ENCODE data around the gene SUPT20HL2.
"Not testable (repeated sequence)": the region's sequence is repeated elsewhere in the genome, so short reads cannot be mapped to it uniquely, and the experiment has no call there.

Gene SUPT20HL2

DNA sequence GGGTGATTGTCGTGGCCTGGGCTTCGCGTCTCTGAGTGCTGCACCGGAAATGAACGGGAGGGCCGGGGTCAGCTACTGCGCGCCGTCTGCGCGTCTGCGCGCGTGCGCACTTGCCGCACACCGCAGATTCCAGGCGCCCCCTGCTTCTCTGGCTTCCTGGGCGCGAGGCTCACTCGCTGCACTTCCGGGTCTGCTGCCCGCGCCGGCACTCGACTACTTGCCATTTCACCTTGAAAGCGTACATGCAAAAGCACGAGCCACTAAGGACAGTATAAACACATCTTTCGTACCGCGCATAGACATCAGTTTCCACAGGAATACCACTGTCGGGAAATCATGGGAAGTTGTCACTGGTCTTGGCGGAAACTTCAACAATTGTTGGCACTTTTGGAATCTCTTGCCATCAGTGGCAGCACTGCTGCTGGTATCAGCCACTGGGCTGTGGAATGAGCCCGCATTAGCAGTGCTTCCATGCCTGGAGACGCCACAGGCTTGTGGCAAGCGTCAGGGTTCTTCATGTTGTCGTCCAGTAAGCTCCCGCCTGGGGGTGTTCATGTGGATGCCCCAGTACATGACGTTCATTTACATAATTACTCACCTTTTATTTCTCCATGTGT, at the start of gene SUPT20HL2:
SUPT20HL2 (minus strand) TSS at position 51 of the 617 bp plus-strand sequence. CDS start 754 bp downstream, outside the sequence.
- DNase-seq = no peak

DNA sequence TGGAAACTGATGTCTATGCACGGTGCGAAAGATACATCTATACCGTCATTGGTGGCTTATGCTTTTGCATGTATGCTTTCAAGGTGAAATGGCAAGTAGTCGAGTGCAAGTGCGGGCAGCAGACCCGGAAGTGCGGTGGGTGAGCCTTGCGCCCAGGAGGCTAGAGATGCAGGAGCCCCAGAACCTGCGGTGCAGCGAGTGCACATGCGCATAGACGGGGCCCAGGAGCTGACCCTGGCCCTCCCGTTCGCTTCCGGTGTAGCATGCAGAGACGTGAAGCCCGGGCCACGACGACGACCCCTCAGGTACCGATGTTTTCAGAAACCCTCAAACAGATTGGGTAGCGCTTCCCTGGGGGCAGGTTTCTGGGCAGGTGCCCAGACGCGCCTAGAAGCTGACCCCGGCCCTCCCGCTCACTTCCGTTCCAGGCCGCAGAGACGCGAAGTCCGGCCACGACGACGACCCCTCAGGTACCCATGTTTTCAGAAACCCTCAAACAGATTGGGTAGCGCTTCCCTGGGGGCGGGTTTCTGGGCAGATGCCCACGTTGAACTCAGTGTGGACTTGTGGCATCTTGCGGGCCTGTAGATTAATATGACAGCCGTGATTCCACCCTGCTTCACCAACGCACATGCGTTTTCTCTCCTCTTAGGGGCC, 48.3 kb upstream of the SUPT20HL2 start:
- DNase-seq = not testable (repeated sequence)

DNA sequence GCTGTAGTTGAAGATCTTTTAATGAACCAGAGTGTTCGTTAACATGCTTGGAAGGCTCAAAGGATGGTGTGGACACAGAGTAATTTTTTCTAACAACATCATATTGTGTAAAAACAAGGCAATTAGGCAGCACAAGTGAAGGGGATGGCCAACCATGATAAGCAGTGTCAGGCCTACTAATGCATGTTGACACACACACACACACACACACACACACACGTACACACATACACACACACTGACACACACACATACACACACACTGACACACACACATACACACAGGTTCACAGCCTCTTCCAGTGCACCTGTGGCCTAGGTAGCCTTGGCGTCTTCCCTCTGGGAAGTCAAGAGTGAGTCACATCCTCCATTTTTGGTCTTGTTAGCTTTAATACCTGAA, 46.4 kb upstream of the SUPT20HL2 start, which contains the start of gene SUPT20HL1:
SUPT20HL1 (plus strand) TSS at position 368 of the 400 bp plus-strand sequence. CDS start 2,122 bp downstream, outside the sequence.
- DNase-seq = no peak

DNA sequence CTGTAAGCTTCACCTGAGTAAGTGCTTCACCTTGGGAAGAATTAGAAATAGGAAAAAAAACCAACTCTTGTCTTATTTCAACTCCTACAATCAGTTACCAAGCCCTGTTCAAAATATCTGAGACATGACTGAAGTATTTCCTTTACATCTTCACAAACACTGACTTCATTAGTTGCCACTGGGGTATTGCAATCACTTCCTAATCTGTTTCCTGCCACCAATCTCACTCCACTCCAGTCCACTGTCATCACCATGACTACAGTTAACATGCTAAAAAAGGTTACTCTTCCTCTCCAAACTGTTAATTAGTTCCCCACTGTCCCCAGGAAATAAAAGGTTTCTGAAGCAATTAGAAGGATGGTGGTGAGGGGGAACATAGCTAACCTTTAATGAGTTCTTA, 43.2 kb upstream of the SUPT20HL2 start:
- DNase-seq = no peak

DNA sequence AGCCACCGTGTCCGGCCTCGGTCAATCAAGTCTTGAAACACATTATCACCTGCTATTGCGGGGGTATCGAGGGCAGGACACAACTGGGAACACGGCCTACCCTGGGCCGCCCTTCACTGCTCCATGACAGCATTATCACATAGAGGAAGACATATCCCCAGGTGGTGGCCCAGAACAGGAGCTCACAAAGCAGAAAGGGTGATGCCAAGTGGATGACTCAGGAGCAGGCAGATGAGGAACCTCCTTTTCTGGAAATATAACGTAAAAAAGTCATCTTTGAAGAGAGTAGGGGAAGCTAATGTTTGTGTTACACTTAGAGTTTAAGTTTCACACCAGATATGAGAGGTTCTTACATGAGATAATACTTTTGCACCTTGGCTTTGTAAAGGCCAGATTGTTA, 41.2 kb upstream of the SUPT20HL2 start:
- no peak for DNase-seq

DNA sequence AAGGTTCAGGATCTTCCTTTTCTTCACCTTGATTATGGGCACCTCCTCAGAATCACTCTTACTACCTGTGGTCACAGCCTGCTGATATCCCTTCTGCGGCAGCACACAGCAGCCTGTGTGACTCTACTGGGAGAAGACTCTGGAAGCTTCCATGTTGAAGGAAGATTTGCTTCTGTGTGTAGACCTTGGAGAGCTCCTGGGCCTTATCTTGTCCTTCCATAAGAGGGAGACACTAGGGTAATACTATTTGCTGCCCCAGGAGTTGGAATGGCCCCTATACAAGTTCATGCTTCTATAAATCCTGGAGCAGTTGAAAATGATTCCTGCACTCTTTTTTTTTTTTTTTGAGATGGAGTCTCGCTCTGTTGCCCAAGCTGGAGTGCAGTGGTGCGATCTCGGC, 36.3 kb upstream of the SUPT20HL2 start:
- DNase-seq = no peak

DNA sequence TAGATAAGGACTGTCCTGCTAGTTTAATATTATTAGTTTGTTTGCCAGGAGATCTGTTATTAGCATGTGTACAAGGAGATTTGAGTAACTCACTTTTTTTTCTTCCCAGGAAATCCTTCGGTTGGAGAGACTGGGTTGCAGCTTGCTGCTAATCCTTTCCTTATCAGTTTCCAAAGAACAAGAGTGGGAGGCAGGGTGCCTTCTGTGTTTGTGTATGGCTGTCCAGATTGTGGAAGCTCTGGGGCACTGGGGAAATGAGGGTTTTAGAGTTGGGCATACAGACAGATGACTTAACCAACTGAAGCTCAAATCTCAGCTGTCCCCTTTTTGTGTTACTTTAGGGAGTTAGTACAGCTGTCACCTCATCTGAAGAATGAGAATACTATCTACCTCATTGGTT, 34.0 kb upstream of the SUPT20HL2 start:
- DNase-seq = no peak

DNA sequence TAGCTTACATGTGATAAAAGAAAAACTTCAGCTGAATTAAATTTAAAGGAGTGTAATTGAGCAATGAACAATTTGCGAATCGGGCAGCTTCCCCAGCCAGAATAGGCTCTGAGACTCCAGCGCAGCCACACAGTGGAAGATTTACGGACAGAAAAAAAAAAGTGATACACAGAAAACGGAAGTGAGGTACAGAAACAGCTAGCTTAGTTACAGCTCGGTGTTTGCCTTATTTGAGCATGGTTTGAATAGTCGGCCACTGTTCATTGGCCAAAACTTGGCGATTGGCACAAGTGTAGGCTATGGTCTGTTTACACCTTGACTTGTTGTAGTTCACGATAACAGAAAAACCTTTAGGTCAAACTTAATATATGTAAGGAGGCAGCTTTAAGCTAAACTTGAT, 29.9 kb upstream of the SUPT20HL2 start:
- DNase-seq = no peak

DNA sequence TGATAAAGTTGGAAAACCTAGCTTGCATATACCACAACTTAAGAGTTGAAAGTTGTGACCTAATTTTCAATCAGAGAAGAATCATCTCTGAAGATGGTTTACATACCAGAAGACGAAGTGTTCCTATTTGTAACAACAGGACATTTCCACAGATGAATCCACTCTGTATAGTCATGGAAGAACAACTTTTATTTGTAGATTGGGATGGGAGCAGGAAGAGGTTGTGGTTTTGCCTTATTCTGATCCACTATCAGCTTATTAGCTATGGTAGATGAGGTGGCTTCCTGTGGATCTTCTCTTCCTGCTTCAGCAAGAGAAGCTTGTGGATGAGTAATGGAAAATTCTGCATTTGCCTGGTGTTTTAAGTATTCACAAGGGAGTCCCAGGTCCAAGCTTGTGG, 27.9 kb upstream of the SUPT20HL2 start:
- no peak for DNase-seq

DNA sequence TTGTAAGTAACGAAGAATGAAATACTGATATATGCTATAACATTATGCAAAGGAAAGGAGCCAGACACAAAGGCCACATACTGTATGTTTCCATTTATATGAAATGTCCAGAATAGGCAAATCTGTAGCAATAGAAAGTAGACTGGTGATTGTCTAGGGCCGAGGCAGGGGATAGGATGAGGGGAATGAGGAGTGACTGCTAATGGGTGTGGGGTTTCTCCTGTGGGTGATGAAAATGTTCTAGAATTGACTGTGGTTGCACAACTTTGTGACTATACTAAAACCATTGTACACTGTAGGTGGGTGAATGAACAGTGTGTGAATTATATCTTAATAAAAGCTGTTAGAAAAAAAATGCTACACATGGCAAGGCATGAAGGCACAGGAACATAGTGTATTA, 26.6 kb upstream of the SUPT20HL2 start:
- DNase-seq = no peak

DNA sequence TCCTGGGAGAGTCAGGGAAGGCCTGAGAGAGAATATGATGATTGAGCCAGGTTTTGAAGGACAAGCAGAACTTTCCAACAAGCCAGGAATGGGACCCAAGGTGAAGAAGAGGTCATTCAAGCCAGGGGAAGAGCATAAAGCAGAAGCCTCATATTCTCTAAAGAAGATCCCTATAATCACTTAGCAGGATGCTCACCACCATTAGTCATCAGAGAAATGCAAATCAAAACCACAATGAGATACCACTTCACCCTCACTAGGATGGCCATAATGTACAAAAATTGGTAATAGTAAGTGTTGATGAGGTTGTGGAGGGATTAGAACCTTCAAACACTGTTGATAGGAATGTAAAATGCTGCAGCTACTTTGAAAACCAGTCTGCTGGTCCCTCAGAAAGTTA, 26.0 kb upstream of the SUPT20HL2 start:
- DNase-seq = no peak

DNA sequence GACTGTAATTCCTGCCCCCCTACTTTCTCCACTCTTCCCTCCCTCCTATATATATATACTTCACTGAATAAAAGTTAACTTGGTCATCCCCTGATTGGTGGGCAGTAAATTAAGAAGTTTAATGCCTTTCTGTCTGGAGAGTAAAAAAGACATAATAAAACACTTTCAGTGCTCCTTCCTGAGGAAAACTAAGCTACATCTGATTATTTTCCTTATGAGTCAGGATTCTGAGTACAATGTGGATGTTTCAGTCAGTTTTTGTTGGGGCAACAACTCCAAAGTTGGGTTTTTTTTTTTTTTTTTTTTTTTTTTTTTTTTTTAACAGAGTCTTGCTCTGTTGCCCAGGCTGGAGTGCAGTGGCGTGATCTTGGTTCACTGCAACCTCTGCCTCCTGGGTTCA, 22.0 kb upstream of the SUPT20HL2 start:
- no peak for DNase-seq

DNA sequence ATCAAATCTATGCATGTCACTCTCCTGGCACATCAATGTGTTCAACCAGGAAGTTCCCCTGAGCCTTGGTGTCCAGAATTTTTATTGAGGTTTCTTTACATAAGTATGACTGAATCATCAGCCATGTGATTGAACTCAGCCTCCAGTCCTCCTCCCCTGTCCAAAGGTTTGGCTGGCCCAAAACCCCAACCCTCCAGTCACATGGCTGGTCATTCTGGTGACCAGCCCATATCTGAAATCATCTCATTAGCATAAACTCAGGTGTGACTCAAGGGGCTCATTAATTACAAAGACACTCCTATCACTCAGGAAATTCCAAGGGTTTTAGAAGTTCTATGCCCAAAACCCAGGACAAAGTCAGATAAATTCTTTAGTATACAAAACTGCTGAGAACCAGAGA, 20.6 kb upstream of the SUPT20HL2 start:
- no peak for DNase-seq

DNA sequence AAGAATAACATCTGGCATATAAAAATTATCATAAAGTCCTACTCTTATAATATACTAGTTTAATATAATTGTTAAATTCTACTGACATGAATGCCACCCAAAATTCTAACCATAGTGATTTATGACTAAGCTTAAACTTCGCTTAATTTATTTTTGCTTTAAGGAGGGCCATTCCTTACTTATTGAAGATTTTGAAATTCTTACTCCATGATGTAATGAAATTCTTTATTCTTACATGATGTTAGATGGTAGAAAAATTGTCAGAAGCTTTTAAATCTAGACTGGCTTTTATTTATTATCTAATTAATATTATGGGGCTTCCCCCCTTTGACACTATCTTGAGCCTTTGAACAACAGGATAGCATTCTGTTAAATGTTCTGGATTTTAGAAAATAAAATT, 19.5 kb upstream of the SUPT20HL2 start:
- DNase-seq = no peak

DNA sequence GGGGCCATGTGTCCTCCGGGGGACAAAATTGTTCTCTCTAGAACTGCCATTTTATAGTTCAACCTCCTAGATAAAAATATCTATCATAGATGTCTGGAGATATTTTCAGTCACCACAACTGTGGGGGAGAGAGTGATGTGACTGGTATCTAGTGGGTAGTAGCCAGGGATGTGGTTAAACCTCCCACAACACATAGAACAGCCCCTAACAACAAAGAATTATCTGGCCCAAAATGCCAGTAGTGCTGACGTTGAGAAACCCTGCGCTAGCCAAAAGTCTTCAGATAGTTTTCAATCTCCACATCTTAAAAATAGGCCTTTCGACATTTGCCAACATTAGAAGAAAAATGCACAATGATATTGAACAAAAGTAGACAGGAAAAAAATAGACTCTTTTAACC, 19.0 kb upstream of the SUPT20HL2 start:
- no peak for DNase-seq

DNA sequence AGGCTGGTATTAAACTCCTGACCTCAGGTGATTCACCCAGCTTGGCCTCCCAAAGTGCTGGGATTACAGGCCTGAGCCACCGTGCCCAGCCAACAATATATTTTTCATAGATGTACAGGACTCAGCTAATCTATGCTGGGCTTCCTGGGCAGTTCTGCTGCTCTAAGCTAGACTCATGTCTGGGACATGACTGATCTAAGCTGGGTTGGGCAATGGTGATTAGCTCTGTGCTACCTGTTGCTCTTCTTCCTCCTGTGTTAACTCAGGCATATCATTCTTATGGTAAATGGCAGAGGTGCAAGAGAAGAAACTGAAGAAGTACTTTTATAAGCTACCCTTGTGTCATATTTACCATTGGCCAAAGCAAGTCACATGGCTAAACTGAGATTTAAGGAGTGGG, 11.4 kb upstream of the SUPT20HL2 start:
- DNase-seq = no peak

DNA sequence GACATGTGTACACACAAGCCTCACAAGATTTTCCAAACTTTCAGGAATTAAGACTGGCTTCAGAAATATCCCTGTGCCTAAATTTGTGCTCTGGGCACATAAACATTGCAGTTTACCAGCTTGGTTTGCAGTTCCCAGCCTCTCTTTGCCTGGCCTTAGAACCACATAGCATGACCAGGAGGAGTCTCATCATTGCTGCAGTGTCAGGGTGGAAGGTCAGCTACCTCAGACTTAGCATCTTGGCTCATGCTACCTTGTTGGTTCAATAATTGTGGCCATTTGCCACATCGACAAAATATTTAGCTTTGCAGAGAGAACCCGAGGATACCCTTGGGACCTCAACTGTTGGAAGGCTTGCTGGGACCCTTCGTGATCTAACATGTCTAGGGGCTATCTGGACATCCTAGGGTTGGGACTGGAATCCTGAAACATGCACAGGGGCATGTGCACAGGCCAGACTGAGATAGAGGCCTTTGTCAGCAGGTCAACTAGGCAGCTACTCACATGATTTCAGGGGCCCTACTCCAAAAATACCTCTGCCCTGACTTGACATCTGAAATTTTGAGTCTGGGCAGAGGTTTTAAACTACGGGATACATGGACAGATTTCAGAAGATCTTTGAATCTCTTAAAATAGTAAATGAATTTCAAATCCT, 8.0 kb upstream of the SUPT20HL2 start:
- no peak for DNase-seq

DNA sequence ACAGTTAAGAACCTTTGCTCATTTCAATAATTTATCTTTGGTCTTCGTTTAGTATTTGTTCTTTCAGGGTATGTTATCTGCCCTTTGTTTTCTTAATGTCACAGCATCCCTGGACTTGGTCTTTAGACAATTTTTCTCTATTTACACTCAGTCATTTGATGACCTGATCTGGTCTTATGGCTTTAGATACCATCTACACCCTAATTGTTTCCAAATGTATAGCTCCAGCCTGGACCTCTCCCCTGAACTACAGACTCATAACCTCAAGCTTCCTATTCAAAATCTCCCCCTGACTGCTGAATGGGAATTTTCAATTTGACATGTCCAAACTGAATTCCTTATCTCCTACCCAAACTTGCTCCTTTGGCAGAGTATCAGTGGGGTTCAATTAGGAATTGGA, 3.7 kb upstream of the SUPT20HL2 start:
- DNase-seq = no peak

DNA sequence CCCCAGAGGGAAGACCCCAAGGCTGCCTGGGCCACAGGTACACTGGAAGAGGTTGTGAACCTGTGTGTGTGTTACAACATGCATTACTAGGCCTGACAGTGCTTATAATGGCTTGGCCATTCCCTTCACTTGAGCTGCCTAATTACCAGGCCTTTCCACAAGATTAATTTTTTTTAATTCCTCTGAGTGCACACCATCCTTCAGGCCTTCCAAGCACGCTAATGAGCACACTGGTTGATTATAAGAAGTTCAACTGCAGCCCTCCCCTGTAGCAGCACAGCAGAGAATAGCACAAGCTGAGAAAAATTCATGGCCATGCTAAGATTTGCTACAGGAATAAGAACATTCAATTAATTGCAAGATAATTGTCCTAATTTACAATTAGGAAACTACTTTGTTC, 2.2 kb upstream of the SUPT20HL2 start:
- no peak for DNase-seq

DNA sequence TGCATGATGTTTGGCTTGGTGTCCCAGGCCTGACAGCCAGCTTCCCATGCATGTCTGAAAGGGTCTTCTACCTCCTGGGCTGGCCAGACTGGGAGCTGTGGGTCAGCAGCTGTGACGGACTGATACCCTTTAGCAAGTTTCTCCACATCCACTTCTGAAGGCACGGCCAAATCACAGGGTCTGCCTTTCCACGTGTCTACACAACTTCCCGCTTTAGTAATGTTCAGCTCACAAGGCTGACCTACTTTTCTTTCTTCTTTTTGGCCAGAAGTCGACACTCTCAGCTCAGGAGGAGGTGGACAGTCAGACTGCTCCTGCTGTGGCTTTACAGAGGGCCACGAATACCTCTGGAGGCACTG, 1.6 kb downstream of the SUPT20HL2 start:
- DNase-seq = not testable (repeated sequence)

DNA sequence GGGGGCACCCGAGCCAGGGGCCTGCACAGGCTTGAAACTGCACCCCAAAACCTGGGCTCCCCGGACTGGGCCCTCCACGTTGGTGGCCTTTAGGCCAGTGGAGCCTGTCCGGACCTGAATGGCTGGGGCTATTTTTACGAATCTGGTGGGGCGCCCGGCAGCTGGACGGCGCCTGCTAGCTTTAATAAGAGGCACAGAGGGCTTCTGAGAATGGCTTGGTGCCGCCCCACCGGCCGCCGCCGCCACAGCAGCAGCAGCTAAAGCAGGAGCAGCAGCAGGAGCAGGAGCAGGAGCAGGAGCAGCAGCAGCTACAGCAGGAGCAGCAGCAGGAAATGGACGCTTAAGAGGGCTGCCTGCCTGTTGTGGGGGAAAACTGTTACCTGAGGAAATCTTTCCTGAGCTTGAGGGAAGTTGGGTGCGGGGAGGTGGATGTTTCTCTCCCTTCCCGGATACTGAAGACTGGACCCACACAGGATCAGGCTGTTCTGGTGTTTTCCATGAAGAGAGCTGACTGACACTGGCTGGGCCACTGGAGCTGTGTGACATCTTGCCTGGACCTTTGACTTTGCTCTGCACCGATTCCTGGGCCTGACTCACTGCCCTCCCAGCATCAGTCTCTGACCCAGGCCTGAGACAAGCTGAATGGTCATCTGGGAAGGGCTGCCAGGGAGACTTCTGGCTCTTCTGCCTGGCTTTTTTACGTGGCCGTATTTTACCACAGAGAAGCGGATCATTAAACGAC, 2.2 kb downstream of the SUPT20HL2 start:
- not testable (repeated sequence) for DNase-seq

DNA sequence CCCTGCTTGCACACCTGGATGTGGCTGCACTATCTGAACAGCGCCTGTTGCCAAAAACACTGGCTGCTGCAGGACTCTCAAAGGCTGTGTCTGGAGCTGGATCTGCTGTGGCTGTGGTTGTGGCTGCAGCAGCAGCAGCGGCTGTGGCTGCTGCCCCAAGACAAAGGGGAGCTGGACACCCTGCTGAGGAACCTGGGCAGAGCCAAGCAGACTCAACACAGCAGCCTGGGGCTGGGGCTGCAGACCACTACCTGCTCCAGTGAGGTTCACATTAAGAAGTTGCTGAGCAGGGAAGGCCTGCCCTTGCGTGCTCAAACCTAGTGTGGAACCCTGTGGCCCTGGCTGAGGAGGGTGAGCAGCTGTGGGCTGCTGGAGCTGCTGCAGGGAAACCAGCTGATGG, 3.0 kb downstream of the SUPT20HL2 start:
- not testable (repeated sequence) for DNase-seq

DNA sequence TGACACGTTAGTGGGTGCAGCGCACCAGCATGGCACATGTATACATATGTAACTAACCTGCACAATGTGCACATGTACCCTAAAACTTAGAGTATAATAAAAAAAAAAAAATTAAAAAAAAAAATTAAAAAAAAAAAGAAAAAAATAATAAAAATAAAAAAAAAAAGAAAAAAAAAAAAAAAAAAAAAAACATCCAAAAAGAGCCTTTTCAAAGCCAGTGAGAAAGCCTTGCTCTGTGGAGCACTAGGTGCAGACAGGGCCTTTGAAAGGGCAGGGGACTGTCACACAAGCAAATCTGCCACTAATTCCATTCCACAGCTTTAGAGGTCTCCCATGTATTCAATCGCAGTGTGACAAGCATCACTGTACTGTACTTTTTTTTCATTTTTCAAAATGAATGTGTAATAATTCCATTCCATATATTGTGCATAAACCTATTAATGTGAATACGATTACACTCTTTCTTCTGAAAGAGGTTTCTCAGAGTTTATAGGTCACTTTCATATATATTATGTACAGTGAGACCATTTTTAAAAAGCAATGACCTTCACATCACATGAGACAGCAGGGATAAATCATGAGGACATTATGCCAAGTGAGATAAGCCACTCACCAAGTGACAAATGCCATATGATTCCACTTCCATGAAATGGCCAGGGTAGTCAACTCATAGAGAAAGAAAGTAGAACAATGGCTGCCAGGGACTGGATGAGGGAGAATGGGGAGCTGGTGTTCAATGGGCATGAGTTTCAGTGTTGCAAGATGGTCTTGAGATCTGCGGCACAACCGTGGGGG, 4.1 kb downstream of the SUPT20HL2 start:
- not testable (repeated sequence) for DNase-seq

Data from activated CD4-positive, CD25-positive, alpha-beta regulatory T cell (primary cell).